Measurements from ENCODE around the gene CHCHD5.

GRCh38 chr2:112601754-112602153, 17.3 kb downstream of the CHCHD5 start:
- no peak for TF ChIP-seq POLR2A (IDR thresholded peaks at IDR 0.05)
- no peak for TF ChIP-seq CTCF (IDR thresholded peaks at IDR 0.05)
